Esophagus squamous epithelium (tissue), 5 donors: ENCODE results near the gene UMODL1. TPM values are rescaled to one million over a fixed set of nuclear protein-coding genes. Genes with fewer than 3 reads are reported as not detected.

ENCODE experiments used
- DNase-seq: peaks from one replicate; lab custom pipeline; 2025; lab: John Stamatoyannopoulos, UW
- H3K27ac ChIP-seq, 4 donors: fragments of 200-600 bp; sonication (generic); one replicate each; pipeline ENCODE4 v1.5.1; 2016 to 2019; ENCODE audit warnings: mild to moderate bottlenecking in 1 of 4
- H3K27me3 ChIP-seq, 4 donors: fragments of 200-600 bp; sonication (generic); 1 replicate in 3 of 4; 2 replicates in 1 of 4; pipeline versions ENCODE4 v1.5.1 to v1.6.0; 2017 to 2021; ENCODE audit warnings: antibody characterized with exemption in 1 of 4
- H3K36me3 ChIP-seq, 3 donors: fragments of 200-600 bp; sonication (generic); one replicate each; pipeline ENCODE4 v1.5.1; 2016 to 2019
- H3K4me1 ChIP-seq, 3 donors: fragments of 200-600 bp; sonication (generic); one replicate each; pipeline ENCODE4 v1.5.1; 2017 to 2019
- H3K4me3 ChIP-seq, 4 donors: fragments of 200-600 bp; sonication (generic); 1 replicate in 3 of 4; 2 replicates in 1 of 4; pipeline ENCODE4 v1.5.1; 2016 to 2019; ENCODE audit warnings: mild to moderate bottlenecking in 2 of 4, moderate library complexity in 1 of 4
- H3K9me3 ChIP-seq, 3 donors: fragments of 200-600 bp; sonication (generic); one replicate each; pipeline ENCODE4 v1.5.1; 2016 to 2019
- POLR2A ChIP-seq, 4 donors: fragments of 450-650 bp; IDR thresholded peaks; one replicate each; pipeline ENCODE4 v1.6.1; 2017; ENCODE audit warnings: antibody characterized with exemption in 4 of 4, mild to moderate bottlenecking in 4 of 4, moderate library complexity in 3 of 4
- WGBS, 2 donors: methylation state at CpG; one replicate each; pipeline ENCODE4 v1.1.5; 2018; 5-methylcytosine and 5-hydroxymethylcytosine counted together
- intact Hi-C: fragments of 100-400 bp; cut with DNase I; formaldehyde crosslinking; loops from one replicate; pipeline ENCODE4 v1.15.0; 2022
- total RNA-seq, 4 donors: library from RNA; depleted of rRNA; stranded (reverse); fragments of >200 nt; gene quantifications; one replicate each; pipeline ENCODE4 v1.1.0, GENCODE V29; 2016
- TF ChIP-seq, protein P1 (sequence below), 6 experiments: fragments of 450-650 bp in 4 of 6; fragments of 200-600 bp in 2 of 6; sonication (generic) in 2 of 6; IDR thresholded peaks; one replicate each; pipeline ENCODE4 v1.5.1; 2016 to 2019; ENCODE audit warnings: antibody characterized with exemption in 6 of 6, mild to moderate bottlenecking in 4 of 6, moderate library complexity in 4 of 6
- donor health status: DM: yes; HTN: yes; CAD: no.

Gene UMODL1
- not detected for total RNA-seq

DNA sequence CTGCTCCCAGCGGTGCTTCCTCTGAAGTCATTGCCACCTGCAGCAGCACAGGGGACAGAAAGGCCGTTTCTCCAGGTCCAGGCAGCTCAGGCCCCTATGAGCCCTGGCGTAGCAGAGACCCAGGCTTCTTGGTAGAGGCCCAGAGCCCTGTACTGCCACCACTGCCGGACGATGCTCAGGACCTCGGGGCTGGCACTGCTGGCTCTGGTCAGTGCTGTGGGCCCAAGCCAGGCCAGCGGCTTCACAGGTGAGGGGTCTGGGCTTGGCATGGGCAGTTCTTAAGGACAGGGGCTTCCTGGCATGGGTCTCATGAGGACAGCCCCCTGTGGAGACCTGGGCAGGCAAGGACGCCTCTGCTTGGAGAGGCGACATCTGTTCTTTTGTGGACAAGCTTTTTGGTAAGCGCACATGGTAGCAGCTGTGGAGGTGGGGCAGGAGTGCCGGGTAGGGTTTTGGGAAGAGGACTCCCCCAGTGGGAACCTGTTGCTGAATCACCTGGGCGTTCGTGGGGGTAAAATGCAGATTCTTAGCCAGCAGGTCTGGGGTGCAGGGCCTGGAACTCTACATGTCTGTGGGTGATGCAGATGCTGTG lies at the start of gene UMODL1:
Gene UMODL1 (plus strand): TSS at position 172 of the 592 bp plus-strand sequence. CDS start 0 bp downstream, at position 172.
- no peaks in the 10 kb centered on the region for H3K36me3 ChIP-seq
- TF ChIP-seq, protein P1, sequence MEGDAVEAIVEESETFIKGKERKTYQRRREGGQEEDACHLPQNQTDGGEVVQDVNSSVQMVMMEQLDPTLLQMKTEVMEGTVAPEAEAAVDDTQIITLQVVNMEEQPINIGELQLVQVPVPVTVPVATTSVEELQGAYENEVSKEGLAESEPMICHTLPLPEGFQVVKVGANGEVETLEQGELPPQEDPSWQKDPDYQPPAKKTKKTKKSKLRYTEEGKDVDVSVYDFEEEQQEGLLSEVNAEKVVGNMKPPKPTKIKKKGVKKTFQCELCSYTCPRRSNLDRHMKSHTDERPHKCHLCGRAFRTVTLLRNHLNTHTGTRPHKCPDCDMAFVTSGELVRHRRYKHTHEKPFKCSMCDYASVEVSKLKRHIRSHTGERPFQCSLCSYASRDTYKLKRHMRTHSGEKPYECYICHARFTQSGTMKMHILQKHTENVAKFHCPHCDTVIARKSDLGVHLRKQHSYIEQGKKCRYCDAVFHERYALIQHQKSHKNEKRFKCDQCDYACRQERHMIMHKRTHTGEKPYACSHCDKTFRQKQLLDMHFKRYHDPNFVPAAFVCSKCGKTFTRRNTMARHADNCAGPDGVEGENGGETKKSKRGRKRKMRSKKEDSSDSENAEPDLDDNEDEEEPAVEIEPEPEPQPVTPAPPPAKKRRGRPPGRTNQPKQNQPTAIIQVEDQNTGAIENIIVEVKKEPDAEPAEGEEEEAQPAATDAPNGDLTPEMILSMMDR (IDR thresholded peaks at IDR 0.05): no peak
- no peak for TF ChIP-seq POLR2A (IDR thresholded peaks at IDR 0.05)
- no peak for DNase-seq
- intact Hi-C loops: no loop called here
- no peaks in the 10 kb centered on the region for H3K4me1 ChIP-seq
- H3K27me3 ChIP-seq: peaks cover 0 to 25% (median 0%) of the 10 kb centered on the region in 4 donors
- H3K4me3 ChIP-seq: no peak within 1 kb of the TSS
- no peak within 1 kb of the TSS for H3K27ac ChIP-seq
- 70 to 81% methylated on average over 3 to 5 of the region's 13 CpGs for WGBS, 2 donors
- H3K9me3 ChIP-seq: no peaks in the 10 kb centered on the region

DNA sequence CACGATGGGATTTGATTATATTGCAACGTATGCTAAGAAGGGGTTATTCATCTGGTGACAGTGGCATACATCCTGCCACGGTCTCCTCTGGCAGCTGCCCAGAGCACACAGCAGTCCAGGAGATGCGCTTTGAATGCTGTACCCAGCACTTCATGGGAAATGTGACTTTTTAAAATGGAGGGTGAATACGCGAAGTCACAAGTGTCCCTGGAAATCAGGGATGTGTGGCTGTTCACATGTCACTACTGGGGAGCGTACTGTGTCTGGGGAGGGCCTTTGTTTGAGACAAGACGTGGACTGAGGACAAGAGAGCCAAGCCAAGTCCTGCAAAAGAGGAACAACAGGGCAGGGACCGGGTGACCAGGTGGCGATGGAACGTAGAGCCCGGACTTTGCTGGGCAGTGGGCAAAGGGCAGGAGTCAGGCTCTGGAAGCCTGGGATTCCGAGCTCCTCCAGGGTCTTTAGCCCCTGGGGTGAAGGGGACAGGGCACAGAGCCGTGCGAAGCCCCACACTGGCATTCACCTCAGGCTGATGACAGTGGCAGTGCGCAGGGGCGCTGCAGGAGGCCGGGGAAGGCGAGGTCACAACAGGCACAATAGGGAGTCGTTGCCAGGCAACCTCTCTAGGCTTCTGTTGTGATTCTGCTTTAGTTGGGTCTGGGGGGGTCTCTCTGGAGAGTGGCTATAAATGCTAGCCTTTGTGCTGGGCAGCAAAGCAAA lies 49.6 kb upstream of the UMODL1 start:
- H3K4me3 ChIP-seq: no peak overlapping the region
- intact Hi-C loops: no loop called here
- 70 to 82% methylated on average over 14 to 18 of the region's 20 CpGs for WGBS, 2 donors
- peaks cover 0 to 16% (median 0%) of the 10 kb centered on the region in 4 donors for H3K27me3 ChIP-seq
- no peaks in the 10 kb centered on the region for H3K36me3 ChIP-seq
- TF ChIP-seq POLR2A (IDR thresholded peaks at IDR 0.05): no peak
- TF ChIP-seq, protein P1 (IDR thresholded peaks at IDR 0.05): no peak
- no peak overlapping the region for H3K27ac ChIP-seq
- H3K4me1 ChIP-seq: peaks cover 0 to 26% (median 0%) of the 10 kb centered on the region in 3 donors
- H3K9me3 ChIP-seq: no peaks in the 10 kb centered on the region
- no peak for DNase-seq

DNA sequence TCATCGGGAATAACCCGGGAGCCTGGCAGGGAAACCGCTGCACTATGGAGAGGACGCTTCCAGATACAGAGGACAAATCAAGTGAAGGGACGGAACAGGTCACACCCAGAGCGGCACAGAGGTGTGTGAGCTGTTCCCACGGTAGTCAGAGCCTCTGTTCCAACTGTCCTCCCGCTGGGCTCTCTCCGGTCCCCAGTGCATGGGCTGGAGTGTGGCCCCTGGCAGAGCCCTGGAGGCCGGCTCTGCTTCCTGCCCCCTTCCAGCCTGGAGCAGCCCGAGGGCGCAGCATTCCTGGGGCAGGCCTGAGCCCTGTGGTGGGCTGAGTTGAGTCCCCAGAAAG lies 49.1 kb upstream of the UMODL1 start:
- intact Hi-C loops: no loop called here
- Histone ChIP-seq H3K4me1 (peaks cover 0 to 20% (median 0%) of the 10 kb centered on the region in 3 donors), H3K27ac (no peak overlapping the region), H3K36me3 (no peaks in the 10 kb centered on the region), H3K4me3 (no peak overlapping the region), H3K9me3 (no peaks in the 10 kb centered on the region), H3K27me3 (peaks cover 0 to 16% (median 0%) of the 10 kb centered on the region in 4 donors)
- TF ChIP-seq, protein P1 (IDR thresholded peaks at IDR 0.05): no peak
- no peak for TF ChIP-seq POLR2A (IDR thresholded peaks at IDR 0.05)
- 66% methylated on average over 3 of the region's 12 CpGs; no CpG with 5 or more reads in 1 of the 2 donors for WGBS, 2 donors
- DNase-seq: no peak

DNA sequence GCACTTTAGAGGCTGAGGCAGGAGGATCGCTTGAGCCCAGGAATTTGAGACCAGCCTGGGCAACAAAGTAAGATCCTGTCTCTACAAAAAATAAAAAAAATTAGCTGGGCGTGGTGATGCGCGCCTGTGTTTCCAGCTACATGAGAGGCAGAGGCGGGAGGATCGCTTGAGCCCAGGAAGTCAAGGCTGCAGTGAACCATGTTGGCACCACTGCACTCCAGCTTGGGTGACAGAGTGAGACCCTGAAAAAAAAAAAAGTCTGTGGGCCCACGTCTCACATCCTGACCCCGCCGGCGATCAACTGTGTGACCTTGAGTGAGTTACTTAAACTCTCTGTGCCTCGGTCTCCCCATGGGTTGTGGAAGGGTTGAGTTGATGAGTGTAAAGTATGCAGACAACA lies 48.2 kb upstream of the UMODL1 start:
- H3K27ac ChIP-seq: no peak overlapping the region
- H3K27me3 ChIP-seq: peaks cover 0 to 16% (median 0%) of the 10 kb centered on the region in 4 donors
- no peaks in the 10 kb centered on the region for H3K36me3 ChIP-seq
- DNase-seq: no peak
- TF ChIP-seq POLR2A (IDR thresholded peaks at IDR 0.05): no peak
- TF ChIP-seq, protein P1 (IDR thresholded peaks at IDR 0.05): no peak
- no peaks in the 10 kb centered on the region for H3K9me3 ChIP-seq
- peaks cover 0 to 19% (median 0%) of the 10 kb centered on the region in 3 donors for H3K4me1 ChIP-seq
- WGBS, 2 donors: 96 to 97% methylated on average over 9 to 10 of the region's 11 CpGs
- intact Hi-C loops: no loop called here
- H3K4me3 ChIP-seq: no peak overlapping the region

DNA sequence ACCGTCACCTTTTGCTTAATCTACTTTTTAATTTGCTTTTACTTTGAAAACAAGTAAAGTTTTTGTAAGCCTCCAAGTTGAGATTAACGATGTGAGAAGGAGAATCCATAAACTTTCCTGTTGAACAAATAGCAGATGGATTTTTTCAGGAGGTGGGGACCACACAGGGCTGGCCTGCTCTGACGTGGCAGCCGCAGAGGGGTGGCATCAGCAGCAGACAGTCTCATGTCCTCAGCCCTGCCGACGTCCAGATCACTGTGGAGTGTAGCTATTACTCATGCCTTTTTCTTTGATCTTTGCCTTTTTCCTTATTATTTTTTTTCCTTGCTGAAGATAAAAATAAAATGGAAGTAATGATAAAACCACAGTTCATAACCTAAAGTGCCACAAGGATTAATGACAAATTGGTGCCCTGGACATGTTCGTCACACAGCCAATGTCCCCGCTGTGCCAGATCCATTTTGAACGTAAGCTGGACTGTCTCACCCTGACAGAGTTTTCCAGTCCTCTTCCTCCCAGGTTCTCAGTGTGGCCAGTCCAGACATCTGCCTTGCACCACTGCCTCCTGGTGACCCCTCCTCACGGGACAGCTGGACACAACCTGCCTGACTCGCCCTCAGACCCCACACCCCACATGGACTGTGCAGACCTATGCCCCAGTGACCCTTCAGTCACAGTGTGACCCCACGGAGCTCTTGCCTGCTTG lies 45.6 kb upstream of the UMODL1 start:
- Histone ChIP-seq H3K27ac (no peak overlapping the region), H3K4me3 (no peak overlapping the region), H3K27me3 (peaks cover 0 to 9% (median 0%) of the 10 kb centered on the region in 4 donors), H3K9me3 (no peaks in the 10 kb centered on the region), H3K36me3 (no peaks in the 10 kb centered on the region), H3K4me1 (no peaks in the 10 kb centered on the region)
- 77 to 80% methylated on average over 12 of the region's 12 CpGs for WGBS, 2 donors
- intact Hi-C loops: no loop called here
- no peak for TF ChIP-seq POLR2A (IDR thresholded peaks at IDR 0.05)
- DNase-seq: no peak
